GM19328 (cell line): Measurements from ENCODE around the gene POLR1C.
"Not testable (repeated sequence)": the region's sequence is repeated elsewhere in the genome, so short reads cannot be mapped to it uniquely, and the experiment has no call there.

Experiments
- ATAC-seq: cut with Tn5 transposase; IDR thresholded peaks from one replicate; pipeline ENCODE4 v1.9.1; 2021; ENCODE audit warnings: mild to moderate bottlenecking, moderate library complexity; ENCODE audit not compliant: unreplicated experiment

The POLR1C gene

DNA sequence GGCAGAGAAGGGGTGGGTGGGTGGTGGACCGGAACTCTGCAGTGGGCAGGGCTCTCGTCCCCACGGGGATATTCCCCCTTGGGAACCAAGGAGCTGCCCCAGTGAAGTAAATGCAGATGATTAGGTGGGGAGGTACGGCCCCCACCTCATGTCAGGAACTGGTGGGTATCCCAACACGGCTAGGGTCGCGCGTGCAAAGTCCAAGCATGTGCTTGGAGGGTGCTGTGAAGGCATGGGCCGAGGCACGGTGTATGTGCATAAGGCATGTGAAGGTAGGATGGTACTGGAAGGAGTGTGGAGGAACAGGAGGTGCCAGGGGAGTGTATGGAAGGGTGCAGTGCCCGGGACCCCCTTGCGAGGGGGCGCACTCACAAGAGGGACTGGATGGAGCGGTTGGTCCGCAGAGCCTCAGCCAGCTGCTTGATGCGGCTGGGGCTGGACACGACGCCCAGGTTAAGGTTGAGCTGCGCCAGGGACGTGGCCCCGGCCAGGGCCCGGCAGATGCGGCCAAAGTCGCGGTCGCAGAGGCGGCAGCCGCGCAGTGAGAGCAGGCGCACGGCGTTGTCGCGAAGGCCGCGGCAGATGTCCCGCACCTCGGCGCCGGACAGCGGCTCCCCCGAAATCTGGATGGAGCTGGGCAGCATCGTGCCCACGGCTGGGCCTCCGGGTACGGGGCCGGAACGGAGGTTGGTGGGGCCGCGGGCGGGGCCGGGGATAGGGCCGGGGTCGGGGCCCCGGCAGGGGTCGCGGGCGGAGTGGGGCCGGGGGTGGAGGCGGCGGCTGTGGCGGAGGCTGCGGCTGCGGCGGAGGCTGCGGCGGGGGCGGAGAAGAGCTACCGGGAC, 7.5 kb upstream of the POLR1C start:
- no peak for ATAC-seq

DNA sequence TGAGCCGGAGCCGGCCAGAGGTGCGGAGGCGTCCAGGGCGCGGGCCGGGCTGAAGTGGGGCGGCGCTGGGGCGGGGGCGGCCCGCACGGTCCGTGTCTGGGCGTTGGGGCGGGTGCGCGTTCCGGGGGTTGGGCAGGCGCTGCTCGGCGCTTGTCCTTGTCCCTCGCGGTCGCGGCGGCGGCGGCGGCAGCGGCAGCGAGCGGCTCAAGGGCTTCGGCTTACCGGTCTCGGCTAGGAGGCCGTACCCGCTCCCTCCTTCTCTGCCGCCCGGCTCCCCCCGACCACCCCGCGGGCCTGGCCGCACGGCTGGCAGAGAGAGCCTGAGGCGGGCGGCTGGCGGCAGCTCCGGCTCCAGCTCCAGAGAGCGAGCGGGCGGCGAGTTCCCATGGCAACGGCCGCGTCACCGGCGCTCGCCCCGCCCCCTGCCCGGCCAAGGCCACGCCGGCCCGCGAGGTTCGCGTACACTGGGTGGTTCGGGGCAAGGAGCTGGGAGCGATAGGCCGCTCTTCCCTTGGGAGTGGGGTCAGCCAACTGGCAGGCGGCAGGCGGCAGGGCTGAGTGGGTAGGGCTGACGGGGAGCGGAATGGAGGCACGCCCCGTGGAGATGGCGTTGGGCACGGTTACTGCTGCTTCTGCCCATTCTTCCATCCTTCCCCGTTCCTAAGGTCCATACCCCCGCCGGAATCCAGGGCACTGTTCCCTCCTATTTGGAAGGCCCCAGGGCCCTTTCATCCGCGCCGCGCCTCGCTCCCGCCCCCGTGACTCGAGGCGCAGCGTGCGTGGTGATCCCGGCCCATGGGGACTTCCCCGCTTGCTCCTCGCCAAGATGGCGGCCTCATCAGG, 6.7 kb upstream of the POLR1C start, which contains the start of gene LRRC73:
Gene LRRC73 (minus strand): TSS at position 363 of the 843 bp plus-strand sequence. CDS start 561 bp downstream, outside the sequence.
- ATAC-seq, result peak; percentile 64

DNA sequence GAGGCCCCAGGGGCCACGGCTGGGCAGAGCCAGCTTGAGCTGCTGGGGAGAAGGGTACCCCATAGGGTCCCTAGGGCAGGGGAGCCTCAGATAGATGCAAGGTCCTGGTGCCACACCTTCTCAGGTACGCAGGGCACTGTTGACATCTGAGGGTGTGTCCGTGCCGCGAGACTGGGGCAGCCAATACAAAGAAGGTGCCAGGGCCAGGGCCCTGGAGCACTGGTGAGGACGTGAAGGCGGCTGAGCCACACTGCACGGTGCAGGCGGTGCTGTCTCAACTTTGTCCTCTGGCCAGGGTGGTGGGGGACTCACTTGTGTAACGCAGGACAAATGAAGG, 6.1 kb upstream of the POLR1C start:
- ATAC-seq, result no peak

DNA sequence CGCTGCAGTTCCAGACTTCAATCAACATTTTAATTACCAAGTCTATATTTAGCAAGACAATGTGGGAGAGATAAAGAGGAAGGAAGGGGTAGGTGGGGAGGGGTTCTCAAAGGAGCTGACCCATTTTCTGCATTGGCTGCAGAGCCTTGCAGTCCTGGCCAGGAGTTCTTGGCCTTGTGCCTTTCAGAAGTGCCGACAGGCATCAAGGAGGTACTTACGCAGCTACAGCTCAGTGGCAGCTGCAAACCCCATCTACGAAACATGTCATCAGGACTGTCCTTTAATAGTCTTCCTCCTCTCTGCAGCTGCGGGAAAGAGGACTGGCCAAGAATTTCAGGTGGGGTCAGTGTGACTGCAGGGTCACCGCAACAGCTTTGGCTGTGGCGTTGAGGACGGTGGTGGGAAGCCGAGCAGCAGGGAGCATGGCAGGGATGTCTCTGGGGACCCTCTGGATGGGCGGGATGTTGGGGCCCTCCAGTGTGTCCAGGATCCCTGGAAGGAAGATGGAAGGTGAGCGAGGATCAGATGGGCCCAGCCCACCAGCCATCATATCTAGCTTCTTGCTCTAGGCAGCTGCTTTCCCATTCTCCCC, 5.0 kb upstream of the POLR1C start:
- no peak for ATAC-seq

DNA sequence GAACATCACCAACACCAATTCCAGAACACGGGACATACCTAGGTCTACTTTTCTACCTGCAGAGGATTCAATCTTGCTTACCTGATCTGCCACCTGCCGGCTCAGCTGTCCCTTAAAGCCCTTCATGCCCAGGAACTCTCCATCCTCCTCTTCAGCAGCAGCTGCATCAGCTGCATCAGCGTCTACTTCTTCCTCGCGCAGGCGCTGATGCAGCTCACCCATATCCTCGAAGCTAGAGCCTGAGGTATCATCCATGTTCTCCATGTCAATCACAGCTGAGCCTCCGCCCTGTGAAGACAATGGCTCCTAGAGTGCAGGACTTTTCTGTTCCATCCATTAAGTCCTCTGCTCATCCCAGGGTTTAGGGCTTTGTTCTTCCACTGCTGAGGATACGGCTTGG, 1.1 kb upstream of the POLR1C start:
- ATAC-seq, result no peak

DNA sequence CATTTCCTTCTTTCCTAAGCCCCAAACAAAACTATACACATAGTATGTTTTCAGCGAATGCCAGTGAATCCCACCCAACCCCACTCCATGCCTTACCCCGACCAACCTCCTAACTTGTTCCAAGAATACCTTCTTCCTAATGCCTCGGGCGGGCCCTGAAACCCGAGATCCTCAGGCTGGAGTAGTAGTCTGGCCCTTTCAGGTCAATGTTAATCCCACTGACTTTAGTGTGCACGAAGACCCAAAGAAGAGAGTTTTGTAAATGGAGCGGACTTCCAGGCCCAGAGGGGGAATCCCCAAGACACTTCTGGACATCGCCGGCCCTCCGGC, 557 bp upstream of the POLR1C start:
- ATAC-seq, result no peak

DNA sequence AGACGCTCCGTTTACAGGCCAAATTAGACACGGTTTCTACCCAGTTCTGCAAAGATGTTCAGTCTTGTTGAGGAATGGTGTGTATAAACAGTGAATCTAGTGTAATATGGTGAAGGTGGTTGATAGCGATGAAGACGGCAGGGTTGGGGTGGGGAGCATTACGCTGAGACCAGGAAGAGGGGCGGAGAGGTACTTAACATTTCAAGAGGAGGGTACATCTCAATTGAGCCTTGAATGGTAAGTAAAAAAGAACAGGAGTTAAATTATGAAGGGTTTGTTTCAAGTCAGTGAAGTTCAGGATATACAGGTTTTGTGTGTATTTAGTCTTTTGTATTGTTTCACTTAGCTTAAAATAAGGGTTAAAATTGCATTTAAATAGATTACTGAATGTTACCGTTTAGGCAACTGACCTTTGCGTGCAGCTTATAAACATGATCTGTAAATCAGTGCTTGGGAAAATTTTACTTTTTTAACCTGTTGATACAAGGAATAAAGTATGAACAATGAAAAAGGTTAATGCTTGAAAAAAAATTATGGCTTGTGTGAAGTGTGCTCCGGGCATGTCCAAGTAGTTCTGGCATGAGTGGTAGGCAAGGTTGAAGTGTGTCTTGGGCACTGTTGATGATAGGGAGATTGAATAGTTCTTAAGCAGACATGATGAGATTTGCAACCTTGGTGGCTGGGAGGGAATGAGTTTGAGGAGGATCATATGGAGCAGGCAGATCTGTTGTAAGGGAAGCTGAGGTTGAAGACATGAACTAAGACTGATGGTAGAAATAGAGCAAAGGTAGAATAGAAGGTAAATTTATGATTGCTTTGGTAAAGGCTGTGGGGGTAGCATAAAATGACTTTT, 842 bp downstream of the POLR1C start:
- no peak for ATAC-seq

DNA sequence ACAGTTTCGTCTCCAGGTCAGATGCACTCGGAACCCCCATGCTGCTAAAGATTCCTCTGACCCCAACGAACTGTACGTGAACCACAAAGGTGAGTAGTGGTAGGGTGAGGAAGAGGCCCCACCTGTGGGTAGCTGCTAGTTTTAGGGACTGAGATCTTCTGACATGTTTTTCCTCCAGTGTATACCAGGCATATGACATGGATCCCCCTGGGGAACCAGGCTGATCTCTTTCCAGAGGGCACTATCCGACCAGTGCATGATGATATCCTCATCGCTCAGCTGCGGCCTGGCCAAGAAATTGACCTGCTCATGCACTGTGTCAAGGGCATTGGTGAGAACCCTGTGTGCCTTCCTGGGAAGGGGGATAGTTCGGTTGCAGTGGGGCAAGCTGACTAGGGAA, 3.2 kb downstream of the POLR1C start:
- ATAC-seq, result no peak

DNA sequence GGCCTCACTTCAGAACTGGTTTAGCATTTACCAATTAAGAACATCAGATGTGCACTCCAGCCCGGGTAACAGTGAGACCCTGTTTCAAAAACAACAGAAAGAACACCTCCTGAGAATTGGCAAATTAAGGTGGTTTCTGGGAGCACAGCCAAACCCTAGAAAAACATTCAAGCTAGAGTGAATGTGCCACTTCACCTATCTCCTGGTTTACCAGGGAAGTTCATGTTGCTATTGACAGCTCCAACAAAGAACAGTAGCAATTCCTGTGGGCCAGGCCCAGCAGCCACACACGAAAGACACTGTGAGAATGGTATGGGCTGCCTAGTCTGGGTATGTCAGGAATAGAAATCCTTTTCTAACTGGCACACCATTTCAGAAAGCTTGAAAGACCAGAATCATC, 4.9 kb downstream of the POLR1C start:
- no peak for ATAC-seq

DNA sequence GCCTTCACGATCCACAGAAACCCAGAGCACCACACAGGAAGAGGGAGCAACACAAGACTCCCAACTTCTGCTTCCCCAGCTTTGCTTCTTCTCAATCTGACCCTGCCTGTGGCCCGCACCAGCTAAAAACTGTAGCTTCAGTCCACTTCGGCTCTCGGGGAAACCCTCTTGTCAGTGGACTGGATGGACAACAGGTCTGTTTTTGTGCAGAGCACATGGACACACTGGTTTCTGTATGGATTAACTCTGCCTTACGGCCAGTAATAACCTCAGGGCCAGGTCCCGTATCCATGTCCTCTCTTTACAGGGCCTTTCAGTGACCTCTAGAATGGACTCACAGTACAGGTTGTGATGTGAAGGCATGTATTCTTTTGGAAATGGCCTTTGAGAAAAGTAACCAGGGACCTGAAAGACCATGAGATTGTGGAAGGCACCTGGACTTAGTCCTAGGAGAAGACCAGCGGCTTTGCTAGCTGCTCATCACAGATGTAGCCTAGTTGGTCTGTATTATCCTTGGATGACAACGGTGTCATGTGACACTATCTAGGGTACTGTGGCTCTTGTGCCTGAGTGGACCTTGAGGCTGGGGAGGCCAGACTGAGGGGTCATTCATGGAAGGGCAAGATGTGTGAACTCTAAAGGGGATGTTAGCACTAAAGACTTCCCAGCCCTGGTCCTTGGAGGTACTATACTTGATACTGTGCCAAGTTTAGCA, 5.8 kb downstream of the POLR1C start:
- no peak for ATAC-seq

DNA sequence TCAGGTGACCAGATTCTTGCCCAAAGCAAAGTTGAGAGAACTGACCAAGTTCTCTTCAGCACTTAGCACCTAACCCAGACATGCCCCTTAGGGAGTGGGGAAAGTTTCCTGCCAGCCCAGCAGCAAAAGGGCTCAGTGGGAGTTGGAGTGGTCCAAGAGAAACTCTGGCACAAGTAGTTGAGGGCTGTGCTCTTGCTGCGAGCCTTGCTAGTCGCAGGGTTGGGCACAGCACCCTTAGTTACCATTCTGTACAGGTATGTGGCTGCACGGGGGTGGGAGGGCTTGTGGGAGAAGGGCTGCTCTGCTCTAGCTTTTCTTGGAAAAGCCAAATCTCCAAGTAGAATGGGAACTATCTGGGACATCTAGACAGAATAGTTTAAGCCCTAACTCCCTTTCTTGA, 6.4 kb downstream of the POLR1C start:
- ATAC-seq, result no peak

DNA sequence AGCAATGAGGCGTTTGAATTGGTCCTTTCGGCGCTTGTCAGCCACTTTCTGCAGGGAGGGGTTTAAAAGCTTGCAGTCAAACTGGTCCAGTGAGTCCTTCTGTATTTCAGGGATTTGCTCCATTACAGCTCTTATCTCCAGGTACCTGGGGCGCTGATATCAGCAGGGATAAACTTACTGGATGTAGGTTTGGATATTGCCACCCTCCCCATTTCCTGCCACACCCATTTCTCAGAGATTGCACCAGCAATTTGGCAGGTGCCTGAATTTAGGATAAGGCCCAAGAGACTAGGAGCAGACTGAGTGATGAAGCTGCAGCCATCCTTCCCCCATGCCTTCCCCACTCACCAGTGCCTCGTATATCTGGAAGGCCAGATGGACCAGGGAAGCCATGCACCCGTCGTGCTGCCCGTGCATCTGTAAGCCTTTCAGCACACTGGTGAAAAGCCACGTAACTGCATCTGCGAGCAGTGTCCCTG, 7.6 kb downstream of the POLR1C start:
- ATAC-seq, result no peak

DNA sequence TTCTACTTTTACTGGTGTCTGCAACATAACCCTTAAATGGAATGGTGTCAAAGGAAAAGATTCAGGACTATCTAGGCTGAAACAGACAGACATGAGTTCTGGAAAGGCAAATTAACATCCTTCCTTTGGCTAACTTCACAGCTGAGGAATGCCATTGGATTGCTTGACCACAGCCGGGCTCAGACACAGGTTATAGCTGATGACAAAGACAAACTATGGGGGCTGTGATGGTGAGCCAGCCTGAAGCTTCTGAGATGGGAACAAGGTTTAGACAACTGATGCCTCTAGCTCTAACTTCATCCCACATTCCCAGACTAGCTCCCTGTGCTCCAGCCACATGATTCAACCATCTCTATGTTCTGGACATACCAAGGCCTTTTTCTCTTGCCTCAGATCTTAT, 15.3 kb downstream of the POLR1C start:
- no peak for ATAC-seq

DNA sequence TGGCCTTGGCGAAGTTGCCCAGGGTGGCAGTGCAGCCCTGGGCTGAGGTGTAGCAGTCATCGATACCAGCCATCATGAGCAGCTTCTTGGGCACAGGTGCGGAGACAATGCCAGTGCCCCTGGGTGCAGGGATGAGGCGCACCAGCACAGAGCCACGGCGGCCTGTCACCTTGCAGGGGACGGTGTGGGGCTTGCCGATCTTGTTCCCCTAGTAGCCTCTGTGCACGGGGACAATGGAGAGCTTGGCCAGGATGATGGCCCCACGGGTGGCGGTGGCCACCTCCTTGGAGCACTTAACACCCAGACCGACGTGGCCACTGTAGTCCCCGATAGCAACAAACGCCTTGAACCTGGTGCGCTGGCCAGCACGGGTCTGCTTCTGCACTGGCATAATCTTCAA, 22.1 kb downstream of the POLR1C start:
- not testable (repeated sequence) for ATAC-seq

DNA sequence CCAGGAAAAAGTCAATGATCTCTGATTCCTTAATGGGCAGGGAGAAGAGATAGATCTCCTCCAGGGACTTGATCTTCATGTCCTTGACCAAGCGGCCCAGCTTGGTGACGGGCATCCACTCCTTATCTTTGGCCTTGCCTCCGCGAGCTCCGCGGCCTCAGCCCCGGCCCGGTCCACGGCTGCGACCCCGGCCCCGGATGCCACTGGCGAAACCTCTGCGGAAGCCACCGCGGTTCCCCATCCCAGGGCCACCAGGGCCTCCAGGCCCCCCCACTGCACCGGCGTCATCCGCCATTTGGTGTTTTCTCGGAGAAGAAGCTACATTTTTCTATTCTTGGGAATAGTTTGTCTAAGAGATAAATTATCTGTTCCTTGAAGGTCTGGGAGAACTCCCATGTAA, 22.5 kb downstream of the POLR1C start:
- ATAC-seq, result not testable (repeated sequence)

DNA sequence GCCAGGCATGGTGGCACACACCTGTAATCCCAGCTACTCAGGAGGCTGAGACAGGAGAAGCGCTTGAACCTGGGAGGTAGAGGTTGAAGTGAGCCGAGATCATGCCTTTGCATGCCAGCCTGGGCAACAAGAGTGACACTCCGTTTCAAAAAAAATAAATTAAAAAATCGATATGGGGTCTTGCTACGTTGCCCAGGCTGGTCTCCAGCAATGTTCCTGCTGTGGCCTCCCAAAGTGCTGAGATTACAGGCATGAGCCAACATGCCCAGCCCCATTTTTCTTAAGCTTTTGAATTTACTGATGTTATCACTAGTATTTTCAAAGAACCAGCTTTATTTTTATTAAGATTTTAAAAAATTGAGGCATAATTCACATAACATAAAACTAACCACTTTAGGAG, 23.6 kb downstream of the POLR1C start:
- ATAC-seq, result no peak

DNA sequence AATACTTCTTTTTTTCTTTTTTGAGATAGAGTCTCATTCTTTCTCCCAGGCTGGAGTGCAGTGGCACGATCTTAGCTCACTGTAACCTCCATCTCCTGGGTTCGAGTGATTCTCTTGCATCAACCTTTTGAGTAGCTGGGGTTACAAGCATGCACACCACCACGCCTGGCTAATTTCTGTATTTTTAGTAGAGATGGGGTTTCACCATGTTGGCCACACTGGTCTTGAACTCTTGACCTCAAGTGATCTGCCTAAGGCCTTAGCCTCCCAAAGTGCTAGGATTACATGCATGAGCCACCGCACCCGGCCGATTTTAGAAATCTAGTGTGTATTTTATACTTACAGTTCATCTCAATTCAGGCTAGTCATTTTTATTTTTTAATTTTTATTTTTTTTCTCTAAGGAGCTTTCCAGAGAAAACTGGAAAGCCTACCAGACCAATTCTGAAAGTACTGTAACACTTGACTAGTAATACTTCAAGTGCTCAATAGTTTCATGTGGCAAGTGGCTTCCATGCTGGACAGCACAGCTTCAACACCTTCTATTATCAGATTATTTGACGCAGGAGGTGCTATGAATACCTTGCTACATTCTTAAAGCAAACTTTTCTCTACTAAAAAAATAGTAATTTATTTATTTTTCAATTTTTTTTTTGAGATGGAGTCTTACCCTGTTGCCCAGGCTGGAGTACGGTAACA, 25.0 kb downstream of the POLR1C start:
- no peak for ATAC-seq

DNA sequence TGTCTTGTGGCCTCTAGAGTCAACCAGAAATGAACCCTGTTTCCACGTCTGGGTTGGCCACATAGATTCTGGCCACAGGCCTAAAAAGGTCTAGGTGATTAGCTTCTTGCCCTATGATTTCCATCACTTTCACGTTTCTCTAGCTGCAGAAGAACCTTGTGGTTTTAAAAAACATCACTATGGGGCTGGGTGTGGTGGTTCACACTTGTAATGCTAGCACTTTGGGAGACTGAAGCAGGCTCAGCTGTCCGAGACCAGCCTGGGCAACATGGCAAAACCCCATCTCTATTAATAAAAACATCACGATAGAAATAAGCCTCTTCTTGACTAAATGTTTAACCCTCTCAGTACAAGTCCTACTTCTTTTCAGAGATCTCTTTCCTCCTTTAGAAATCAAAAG, 27.6 kb downstream of the POLR1C start:
- no peak for ATAC-seq

DNA sequence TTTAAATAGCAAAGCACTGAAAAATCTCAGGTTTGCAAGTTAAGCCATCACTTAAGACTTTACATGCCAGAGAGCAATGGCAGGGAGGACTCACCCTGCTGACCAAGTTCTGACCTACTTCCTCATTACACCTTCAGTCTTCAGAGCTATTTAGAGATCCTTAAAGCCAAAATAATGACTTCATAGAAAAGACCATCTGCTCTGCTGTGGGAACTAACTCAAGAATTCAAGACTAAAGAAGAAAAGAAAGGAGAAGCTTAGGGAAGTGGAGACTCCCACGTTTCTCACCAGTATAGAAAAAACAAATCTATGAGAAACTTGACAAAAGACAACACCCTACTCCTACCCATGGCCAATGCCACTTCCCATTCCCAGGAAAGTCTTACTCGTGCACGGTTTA, 30.3 kb downstream of the POLR1C start:
- no peak for ATAC-seq

DNA sequence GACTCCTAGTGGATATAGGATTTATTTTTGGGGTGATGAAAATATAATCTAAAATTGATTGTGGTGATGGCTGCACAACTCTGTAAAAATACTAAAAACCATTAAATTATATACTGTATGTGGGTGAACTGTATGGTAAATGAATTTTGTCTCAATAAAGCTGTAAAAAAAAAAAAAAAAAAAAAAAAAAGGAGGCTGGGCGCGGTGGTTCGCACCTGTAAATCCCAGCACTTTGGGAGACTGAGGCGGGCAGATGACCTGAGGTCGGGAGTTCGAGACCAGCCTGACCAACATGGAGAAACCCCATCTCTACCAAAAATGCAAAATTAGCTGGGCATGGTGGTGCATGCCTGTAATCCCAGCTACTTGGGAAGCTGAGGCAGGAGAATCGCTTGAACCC, 40.7 kb downstream of the POLR1C start:
- ATAC-seq, result not testable (repeated sequence)
